WTC11 (cell line): ENCODE measurements around the gene NADK2.

Experiments used
- CREM ChIP-seq: sonication (generic); formaldehyde crosslinking; IDR thresholded peaks from 2 replicates; pipeline ENCODE4 v1.8.1; 2022; ENCODE audit warnings: mild to moderate bottlenecking, missing genetic modification reagents, moderate library complexity
- CTCF ChIP-seq: fragments of 200-600 bp; IDR thresholded peaks from 2 replicates; pipeline ENCODE4 v1.8.0; 2022; ENCODE audit warnings: antibody characterized with exemption
- TEAD1 ChIP-seq: sonication (generic); formaldehyde crosslinking; IDR thresholded peaks from 2 replicates; pipeline ENCODE4 v1.8.0; 2022; ENCODE audit warnings: mild to moderate bottlenecking, missing genetic modification reagents
- TF ChIP-seq, protein P1 (sequence below): sonication (generic); formaldehyde crosslinking; IDR thresholded peaks from 2 replicates; pipeline ENCODE4 v1.8.0; 2022; ENCODE audit warnings: mild to moderate bottlenecking, missing genetic modification reagents

DNA sequence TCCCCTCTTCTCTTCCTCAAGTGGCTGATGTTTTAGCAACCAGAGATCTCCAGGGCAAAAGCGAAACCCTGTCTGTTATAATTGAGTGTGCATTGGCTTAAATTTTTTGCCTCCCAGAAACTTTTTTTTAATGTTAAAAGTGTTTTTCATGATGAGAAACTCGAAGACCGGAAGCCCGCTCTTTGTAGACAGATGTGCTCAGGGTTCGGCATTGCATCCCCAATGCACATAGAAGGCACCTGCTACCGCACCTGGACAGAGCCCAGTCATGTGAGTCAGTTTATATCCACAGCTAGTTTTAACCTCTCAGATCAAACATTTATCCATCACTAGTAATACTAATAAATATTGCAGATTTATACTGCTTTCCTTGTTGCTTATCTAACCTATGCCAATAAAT lies 19.5 kb upstream of the NADK2 start:
- TF ChIP-seq CTCF: no peak
- TF ChIP-seq CREM (CRISPR knock-in tag): no peak
- TF ChIP-seq, protein P1, sequence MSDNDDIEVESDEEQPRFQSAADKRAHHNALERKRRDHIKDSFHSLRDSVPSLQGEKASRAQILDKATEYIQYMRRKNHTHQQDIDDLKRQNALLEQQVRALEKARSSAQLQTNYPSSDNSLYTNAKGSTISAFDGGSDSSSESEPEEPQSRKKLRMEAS: no peak
- TF ChIP-seq TEAD1 (CRISPR knock-in tag): no peak
